GM15510 (cell line): ENCODE measurements around the gene COL13A1.

Experiments used
- POLR2A ChIP-seq: IDR thresholded peaks from 3 replicates; pipeline ENCODE4 v1.6.1; 2011; ENCODE audit warnings: borderline replicate concordance; ENCODE audit not compliant: insufficient read length; ENCODE audit errors: extremely low read depth

COL13A1 gene

DNA sequence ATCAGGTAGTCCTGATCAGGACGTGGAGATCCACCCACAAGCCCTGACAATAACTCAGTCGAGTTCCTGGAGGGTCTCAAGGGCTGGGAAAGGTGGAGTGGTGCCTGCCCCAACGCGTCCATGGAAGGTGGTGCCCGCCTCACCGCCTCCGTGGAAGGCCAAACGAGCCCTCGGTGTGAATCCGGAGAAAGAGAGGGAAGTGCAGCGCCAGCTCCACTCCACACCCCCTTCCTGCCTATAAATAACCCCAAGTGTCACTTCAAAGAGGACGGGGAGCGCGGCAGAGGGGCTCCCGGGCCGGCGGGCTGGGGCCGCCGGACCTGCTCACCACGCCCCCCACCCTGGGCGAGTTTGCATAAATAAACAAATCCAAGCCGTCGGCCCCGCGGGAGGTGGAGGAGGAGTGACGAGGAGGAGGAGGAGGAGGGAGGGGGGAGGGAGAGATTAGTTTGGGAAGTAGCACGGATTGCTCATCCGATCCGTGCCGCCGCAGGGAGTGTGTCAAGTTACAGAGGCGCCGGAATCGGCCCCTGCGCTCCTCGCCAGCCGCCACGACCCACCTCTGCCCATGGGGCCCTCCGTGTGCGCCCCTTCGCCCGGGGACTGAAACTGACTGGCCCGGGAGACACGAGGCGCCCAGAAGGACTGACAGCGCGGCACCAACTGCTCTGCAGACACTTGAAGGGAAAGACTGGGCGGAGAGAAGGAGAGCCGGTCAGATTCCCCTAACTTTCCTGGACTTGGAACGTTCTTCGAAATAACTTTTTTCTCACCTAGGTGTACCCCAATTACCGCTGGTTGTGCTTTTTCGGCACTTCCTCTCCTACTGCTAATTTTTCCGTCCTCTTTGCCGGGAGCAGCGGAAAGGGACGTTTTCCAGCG, at the start of gene COL13A1:
Gene COL13A1 (plus strand): TSS at position 473 of the 882 bp plus-strand sequence. CDS start 518 bp downstream, outside the sequence.
- TF ChIP-seq POLR2A: no peak

DNA sequence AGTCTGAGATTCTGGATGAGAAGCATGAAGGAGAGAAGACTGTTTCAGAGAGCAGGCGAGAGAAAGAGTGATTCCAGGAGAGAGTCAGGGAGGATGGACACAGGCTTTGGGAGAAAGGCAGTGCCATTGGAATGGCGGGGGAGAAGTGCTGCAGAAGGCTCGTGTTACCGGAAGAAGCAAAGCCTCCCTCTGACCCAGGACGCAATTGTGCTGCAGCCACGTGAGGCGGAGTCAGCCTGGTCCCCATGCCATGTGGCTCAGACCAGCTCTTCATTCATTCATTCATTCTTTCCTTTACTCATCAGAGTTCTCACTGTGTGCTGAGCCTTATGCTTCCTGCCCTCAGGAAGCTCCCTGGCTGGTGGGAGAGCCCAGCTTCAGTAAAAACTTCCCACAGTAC, 49.2 kb upstream of the COL13A1 start:
- TF ChIP-seq POLR2A: no peak

DNA sequence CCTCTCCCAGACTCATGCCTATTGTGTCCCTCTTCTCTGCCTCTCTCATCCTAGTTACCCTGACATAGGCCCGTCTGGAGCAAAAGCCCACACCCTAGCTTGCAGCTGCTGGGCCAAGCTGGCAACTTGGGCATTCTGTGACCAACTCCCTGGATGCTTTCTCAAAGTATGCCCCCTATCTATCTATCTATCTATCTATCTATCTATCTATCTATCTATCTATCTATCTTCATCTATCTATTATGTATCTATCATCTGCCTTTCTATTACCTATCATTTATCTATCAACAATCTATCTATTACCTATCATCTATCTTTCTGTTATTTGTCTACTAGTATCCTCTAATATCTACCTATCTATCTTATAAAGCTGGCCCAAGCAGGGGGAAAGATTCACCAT, 45.4 kb upstream of the COL13A1 start:
- no peak for TF ChIP-seq POLR2A

DNA sequence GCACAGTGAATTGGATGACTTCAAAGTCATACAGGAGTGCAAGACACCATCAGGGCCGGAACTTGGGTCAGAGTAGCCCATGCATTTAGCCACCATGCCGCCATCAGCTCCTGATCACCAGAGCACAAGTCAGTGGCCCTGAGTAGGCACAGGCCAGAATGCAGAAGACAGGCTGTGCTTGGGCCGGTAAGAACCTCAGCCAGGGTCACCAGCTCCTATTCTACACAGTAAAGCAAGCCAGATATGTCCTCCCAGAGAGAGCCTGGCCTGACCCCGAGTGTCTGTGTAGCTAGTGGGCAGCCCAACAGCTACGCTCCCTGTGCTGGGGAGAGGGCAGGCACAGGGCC, 44.5 kb upstream of the COL13A1 start:
- no peak for TF ChIP-seq POLR2A

DNA sequence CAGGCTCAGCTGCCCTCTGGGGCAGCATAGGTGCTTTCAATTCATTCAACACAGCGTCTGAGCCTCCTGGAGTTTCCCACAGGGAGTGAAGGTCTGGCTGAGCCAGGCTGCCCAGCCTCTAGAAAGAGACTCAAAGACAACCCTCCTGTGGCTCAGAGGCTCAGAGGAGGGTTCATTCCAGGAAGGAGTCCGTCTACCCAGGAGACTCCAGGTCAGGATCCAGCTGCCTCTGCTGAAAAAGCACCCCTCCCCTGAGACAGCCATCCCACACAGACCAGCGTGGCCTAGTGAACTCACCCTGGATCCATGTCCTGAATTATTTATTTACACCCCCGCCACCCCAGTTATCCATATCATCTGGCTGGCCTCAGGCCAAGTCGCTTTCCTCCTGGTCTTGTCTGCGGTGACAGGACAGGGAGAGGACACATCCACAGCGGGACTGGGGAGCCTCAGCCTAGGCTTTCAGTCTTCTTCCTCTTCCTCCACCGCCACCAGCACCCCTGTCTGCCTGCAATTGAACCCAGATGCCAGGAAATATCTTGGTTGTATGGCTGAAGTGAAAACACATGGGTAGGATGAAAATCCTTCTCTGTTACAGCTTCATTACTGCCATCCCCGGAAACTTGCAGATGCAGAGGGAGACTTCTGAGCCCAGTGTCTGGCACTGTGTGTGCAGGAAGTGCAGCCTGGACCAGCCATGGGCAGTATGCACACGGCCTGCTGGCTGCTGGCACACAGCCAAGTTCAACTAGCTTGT, 44.0 kb upstream of the COL13A1 start:
- no peak for TF ChIP-seq POLR2A

DNA sequence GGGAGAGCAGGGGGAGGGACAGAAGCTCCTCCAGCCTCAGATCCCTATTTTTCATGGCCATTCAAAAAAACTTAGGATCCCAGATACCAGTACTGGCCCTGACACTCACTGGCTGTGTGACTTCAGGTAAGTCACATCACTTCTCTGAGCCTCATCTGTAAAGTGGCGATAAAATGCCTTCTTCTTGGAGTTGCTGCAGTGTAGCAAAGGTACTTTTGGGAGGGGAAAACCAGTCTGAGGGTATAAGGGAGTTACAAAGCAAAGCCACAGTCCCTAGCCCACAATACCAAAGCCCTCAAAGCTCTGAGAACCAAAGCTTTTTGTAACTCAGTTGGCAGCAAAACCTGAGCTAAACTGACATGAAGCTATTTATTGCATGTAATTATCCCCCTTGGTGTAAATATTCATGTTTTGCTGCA, 43.4 kb upstream of the COL13A1 start:
- TF ChIP-seq POLR2A: no peak

DNA sequence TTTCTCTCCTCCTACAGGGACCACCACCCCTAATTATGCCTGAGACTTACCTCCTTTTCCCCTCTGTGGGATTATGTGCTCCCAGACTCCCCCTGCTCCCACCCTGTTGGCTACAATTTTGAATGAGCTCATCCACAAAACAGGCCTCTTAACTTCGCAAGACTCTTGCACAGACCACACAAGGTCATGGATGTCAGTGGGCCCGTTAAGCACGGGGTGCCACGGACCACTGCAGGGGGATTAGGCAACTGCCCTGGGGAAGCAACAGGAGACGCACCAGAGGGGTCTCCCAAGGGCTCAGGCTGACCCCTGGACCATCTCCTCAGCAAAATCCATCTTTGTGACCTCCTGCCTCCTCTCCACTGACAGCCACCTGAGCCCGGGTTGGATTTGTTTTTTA, 42.1 kb upstream of the COL13A1 start:
- TF ChIP-seq POLR2A: no peak

DNA sequence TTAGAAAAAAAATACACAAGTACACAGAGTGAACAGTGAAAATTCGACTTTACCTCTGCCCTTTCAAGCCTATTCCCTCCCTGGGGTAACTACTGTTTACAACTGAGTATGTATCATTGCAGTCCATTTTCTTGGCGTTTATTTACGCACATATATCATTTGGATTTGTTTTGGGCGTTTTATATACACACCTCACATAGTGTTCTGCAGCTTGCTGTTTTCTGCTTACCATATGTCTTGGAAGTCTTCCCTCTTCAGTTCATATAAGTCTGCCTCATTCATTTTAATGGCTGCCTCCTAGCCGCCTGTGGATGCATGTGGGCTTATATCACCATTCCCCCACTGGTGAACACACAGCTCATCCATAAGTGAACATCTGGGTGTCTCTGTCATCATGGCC, 41.6 kb upstream of the COL13A1 start:
- TF ChIP-seq POLR2A: no peak

DNA sequence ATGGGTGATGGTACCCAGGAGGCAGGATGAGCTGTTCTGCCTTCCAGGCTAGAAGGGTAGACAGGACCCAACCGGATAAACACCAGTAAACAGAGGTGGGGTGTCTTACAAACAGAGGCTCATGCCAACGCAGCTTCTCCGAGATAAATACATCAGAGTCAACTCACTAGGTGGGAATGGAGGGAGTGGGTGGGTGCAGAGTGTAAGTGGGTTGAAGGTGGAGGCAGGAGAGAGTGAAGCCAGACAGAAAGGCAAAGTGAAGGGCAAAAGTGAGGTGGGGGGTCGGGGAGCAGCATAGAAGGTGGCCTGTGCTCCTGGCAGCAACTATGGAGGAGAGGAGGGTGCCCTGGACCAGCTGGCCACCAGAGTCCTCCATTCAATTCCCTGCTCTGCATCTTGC, 40.4 kb upstream of the COL13A1 start:
- no peak for TF ChIP-seq POLR2A

DNA sequence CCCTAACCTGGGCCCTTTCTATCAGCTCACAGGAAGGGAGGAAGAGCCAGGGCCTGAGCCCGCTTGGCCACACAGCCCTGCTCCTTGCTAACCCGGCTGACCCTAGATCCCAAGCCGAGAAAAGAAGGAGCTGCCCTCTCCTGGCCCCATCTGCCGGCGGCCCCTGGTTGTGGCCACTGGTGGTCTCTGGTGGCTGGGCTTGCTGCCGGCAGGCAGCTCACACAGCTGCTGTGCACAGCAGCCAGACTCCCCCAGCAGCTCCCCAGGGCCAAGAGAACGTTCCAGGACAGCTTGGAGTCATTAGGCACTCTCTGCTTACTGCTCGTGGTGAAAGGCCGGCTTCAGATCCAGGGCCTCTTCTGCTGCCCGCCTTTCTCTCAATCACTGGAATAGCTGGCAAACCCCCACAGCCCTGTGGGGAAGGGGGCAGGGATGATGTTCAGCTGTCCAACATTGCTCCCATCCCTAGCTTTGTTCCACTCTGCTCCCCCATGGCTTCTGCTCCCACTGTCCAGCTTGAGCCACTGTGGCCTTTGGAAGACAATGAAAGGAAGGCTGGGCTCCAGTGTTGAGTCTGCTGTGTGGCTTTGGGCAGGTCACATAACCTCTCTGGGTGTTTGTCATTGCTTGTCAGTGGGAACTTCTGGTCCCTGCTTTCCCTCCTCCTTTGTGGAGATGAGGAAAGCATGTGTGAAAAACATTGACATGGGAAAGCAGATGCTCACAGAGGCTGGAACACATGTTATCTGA, 35.4 kb upstream of the COL13A1 start:
- no peak for TF ChIP-seq POLR2A

DNA sequence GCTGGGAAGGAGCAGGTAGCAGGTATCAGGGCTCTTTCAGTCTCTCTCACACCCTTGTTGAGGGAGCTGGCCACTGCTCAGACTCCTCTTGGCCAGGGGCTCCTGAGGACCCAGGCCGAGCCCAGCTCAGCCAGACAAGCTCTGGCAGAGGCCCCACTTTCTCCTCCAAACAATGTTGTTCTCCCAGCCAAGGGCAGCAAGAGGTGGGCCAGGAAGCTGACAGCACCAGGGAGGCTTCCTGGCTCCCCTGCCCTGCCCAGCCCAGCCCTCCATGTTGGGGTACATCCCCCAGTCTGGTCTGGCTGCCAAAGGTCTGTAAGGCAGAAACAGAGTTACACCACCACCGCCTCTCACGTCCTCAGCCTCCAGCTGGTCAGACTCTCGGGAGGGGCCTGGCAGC, 33.9 kb upstream of the COL13A1 start:
- TF ChIP-seq POLR2A: no peak

DNA sequence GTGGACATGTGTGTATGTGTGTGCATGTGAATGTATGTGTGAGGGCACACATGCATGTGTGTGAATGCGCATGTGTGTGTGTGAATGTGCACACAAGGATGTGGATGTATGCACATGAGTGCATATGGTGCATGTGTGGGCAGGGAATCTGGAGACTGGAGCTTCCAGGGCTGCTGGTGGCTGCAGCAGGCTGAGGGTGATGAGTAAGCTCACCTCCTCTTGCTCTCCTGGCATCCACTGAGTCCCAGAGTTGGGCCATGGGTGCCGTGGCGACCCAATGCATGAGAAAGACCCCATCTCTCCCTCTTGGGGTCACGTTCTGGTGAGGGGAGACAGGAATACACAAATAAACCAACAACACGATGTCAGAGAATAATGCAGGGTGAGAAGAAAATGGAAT, 33.3 kb upstream of the COL13A1 start:
- TF ChIP-seq POLR2A: no peak

DNA sequence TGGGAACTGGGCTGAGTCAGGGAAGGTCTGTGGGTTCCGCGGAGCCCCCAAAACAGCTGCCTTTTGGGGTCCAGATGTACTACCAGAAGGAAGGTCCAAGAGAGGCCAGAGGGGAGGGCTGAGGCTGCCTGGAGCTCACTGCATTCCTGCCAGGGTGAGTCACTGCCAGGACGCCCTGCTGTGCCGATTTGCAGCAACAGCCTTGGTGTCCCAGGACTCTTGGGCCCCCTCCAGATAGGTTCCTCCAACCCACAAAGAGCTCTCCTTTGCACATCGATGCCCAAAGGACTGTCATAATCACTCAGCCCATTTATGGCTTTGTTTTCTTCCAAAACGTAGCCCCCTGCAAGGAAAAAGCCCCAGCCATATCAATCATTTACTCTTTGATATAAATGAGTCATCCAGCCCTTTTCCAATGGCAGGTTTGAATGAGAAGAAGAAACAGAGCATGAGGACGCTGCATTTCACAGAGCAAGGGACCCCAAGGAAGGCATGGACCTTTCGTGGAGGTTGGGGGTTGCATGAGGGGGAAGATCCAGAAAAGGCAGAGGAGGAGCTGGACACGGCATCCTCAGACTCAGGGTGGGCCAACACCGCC, 32.2 kb upstream of the COL13A1 start:
- TF ChIP-seq POLR2A: no peak

DNA sequence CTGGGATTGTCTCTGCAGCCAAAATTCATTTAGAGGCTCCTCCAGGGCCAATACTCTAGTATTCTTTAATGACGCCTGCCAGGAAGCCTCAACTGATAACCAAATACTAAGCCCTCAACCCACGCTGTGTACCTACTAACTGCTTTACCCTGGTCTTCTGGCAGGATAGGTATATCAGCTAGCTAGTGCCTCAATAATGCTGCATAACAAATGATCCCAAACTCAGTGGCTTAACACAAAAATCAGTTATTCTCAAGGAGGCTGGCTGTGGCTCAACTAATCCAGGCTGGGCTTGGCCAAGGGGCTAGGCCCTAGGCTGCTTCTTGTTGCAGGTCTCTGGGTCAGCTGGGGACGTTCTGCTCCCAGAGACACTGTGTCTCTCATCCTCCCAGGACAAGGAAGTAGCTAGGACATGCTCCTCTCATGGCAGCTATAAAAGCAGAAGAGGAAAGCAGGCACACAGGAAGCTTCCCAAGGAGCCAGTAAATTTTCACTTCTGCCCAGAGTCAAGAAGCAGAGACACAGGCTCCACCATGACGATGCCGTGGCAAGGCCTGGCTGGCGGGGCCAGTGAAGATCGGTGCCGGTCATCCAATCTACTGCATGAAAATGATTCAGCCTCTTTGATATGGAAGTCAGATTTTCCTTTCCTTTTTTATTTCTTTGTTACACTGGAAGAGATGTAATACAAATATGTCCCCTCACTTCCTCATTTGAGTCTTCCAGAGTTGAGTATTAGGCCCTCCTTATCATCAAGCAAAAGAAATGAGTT, 28.6 kb upstream of the COL13A1 start:
- TF ChIP-seq POLR2A: no peak
